Measurements from ENCODE around the gene ZNF316. TPM values are rescaled to one million over a fixed set of nuclear protein-coding genes. Genes with fewer than 3 reads are reported as not detected.

Gene ZNF316
- total RNA-seq, 6 experiments from 2014 or later: 13.4 to 17.0 (median 15.0) TPM

DNA sequence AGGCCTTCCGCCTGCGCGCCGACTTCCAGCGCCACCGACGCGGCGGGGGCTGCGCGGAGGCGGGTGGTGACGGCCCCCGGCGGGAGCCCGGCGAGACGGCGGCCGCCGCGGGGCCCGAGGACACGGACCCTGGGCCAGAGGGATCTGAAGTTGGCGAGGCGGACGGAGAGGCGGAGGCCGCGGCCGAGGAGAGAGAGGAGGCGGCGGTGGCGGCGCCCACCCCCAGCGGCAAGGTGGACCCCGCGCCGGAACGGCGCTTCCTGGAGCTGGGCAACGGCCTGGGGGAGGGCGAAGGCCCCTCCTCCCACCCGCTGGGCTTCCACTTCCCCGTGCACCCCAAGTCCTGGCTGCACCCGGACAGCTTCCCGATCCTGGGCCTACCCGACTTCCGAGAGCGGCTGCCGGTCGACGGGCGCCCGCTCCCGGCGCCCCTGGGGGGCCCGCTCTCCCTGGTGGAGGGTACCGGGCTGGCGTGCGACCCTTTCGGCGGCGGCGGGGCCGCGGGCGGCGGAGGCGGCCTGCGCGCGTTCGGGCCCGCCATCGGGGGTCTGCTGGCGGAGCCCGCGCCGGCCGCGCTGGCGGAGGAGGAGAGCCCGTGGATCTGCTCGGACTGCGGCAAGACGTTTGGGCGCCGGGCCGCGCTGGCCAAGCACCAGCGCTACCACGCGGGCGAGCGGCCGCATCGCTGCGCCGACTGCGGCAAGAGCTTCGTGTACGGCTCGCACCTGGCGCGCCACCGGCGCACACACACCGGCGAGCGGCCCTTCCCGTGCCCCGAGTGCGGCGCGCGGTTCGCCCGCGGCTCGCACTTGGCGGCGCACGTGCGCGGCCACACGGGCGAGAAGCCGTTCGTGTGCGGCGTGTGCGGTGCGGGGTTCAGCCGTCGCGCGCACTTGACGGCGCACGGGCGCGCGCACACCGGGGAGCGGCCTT lies 16.2 kb downstream of the ZNF316 start:
- DNase-seq: no peak
- Mint-ChIP-seq H3K9me3 (peaks cover 32% of the 10 kb centered on the region), H3K27ac (no peak overlapping the region), H3K4me3 (no peak overlapping the region), H3K36me3 (ENCODE audit: low read depth) (peaks cover 41% of the 10 kb centered on the region), H3K27me3 (ENCODE audit: insufficient read depth) (no peaks in the 10 kb centered on the region; the same call in none of the 2 replicates), H3K4me1 (ENCODE audit: low read depth) (no peaks in the 10 kb centered on the region)
- TF ChIP-seq, protein P1, sequence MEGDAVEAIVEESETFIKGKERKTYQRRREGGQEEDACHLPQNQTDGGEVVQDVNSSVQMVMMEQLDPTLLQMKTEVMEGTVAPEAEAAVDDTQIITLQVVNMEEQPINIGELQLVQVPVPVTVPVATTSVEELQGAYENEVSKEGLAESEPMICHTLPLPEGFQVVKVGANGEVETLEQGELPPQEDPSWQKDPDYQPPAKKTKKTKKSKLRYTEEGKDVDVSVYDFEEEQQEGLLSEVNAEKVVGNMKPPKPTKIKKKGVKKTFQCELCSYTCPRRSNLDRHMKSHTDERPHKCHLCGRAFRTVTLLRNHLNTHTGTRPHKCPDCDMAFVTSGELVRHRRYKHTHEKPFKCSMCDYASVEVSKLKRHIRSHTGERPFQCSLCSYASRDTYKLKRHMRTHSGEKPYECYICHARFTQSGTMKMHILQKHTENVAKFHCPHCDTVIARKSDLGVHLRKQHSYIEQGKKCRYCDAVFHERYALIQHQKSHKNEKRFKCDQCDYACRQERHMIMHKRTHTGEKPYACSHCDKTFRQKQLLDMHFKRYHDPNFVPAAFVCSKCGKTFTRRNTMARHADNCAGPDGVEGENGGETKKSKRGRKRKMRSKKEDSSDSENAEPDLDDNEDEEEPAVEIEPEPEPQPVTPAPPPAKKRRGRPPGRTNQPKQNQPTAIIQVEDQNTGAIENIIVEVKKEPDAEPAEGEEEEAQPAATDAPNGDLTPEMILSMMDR (IDR thresholded peaks at IDR 0.05): no peak

DNA sequence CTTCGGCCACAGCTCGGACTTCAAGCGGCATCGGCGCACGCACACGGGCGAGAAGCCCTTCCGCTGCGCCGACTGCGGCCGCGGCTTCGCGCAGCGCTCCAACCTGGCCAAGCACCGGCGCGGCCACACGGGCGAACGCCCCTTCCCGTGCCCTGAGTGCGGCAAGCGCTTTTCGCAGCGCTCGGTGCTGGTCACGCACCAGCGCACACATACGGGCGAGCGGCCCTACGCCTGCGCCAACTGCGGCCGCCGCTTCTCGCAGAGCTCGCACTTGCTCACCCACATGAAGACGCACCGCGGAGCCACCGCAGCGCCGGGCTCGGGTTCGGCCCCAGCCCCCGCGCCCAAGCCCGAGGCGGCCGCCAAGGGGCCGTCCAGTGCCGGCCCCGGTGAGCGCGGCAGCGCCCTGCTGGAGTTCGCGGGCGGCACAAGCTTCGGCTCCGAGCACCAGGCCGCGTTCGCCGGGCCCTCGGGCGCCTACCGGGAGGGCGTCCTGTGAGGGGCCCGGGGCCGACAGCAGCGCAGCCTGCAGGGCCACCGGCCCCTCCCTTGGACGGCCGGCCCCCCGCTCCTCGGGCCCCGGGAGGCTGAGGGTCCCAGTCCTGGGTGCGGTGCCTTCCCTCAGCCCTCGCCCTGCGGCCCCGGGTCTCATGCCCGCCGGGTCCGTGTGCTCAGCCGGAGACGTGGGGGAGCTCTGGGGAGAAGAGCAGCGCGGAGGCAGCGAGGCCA lies 17.2 kb downstream of the ZNF316 start:
- peaks cover 32% of the 10 kb centered on the region for H3K9me3 Mint-ChIP-seq
- no peak overlapping the region for H3K4me3 Mint-ChIP-seq
- H3K4me1 Mint-ChIP-seq (ENCODE audit: low read depth): no peaks in the 10 kb centered on the region
- DNase-seq: no peak
- peaks cover 38% of the 10 kb centered on the region for H3K36me3 Mint-ChIP-seq (ENCODE audit: low read depth)
- no peak overlapping the region for H3K27ac Mint-ChIP-seq
- no peaks in the 10 kb centered on the region; the same call in none of the 2 replicates for H3K27me3 Mint-ChIP-seq (ENCODE audit: insufficient read depth)
- TF ChIP-seq, protein P1 (IDR thresholded peaks at IDR 0.05): no peak

DNA sequence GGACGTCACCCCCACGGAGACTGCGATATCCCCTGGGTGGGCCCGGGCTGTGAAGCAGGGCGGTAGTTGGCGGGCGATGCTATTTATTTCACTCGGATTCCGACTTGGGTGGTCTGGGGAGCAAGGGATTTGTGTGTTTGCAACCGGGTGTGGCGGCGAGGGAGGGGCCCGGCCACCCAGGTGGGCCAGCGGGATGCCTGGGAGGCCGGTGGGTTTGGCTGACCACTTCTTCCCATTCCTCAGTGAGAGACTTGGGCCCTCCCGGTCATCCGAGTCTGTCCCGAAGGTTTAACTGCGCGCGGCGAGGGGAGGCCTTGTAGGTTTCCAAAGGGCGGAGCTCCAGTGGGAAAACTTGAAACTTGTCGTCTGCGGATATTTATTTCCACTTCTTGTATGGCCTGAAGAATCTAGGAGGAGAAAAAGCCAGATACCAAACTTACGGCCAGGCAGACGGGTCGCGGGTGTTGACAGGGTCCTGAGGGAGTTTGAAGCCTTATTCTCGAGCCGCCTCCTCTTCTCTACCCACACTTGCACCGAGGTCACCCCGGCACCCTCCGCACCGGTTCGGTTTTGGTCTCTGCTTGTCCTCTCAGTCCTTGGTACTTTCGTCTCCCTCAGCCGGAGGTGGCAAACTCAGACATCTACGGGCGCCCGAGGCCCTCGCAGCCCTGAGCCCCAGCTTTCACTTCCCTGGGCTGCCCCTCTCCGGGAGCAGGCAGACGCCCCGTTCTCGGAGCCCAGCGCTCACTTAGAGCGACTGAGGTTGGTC lies 17.9 kb downstream of the ZNF316 start:
- no peak overlapping the region for H3K27ac Mint-ChIP-seq
- TF ChIP-seq, protein P1 (IDR thresholded peaks at IDR 0.05): no peak
- H3K36me3 Mint-ChIP-seq (ENCODE audit: low read depth): peaks cover 30% of the 10 kb centered on the region
- DNase-seq: no peak
- H3K9me3 Mint-ChIP-seq: peaks cover 31% of the 10 kb centered on the region
- H3K4me1 Mint-ChIP-seq (ENCODE audit: low read depth): no peaks in the 10 kb centered on the region
- no peak overlapping the region for H3K4me3 Mint-ChIP-seq
- H3K27me3 Mint-ChIP-seq (ENCODE audit: insufficient read depth): no peaks in the 10 kb centered on the region; the same call in none of the 2 replicates

DNA sequence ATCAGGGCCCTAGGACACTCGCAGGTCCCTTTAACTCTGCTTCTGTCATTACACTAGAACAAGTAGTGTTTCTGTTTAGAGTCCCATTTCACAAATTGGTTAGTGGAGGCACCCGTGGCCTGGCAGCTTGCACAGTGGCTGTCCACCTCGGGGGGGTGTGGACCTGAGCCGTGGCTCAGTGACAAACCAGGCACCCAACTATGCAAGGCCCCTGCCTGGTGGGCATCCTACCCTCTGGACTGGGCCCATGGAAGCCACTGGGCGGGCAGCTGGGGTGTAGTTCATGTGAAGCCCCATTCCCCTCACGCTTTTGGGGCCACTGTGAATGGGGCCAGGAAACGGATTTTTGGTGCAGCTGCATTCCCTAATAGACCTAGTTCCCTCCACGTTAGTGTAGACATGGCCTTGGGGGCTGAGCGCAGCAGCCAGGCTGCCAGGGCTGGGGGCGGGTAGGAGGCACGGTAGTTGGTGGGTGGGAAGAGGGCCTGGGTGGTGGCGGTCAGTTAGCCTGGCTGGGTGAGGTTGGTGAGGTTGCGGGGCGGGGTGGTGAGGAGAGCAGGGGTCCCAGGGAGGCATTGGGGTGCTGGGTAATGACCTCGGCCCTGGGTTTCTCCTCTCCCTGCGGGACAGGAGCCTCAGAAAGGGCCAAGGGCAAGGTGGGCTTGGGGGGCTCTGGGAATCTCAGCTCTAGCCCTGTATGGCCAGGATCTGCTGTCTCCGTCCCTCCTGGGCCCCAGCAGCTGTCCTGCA lies 18.7 kb downstream of the ZNF316 start:
- H3K27me3 Mint-ChIP-seq (ENCODE audit: insufficient read depth): no peaks in the 10 kb centered on the region; the same call in none of the 2 replicates
- DNase-seq: no peak
- TF ChIP-seq, protein P1 (IDR thresholded peaks at IDR 0.05): no peak
- H3K27ac Mint-ChIP-seq: no peak overlapping the region
- H3K36me3 Mint-ChIP-seq (ENCODE audit: low read depth): peaks cover 23% of the 10 kb centered on the region
- H3K9me3 Mint-ChIP-seq: peaks cover 23% of the 10 kb centered on the region
- H3K4me1 Mint-ChIP-seq (ENCODE audit: low read depth): no peaks in the 10 kb centered on the region
- no peak overlapping the region for H3K4me3 Mint-ChIP-seq

Measured in HFFc6 (cell line).